Urothelium cell line (cell line): ENCODE data around the gene FRRS1.

Experiments
- DNase-seq: peaks from one replicate; pipeline ENCODE4 v3.0.0; 2011; ENCODE audit warnings: low spot score, mixed read lengths
- FAIRE-seq: peaks from 2 replicates; lab custom pipeline; 2011; peaks lifted over from hg19 to GRCh38; lab: Jason Lieb, UNC

FRRS1 gene

DNA sequence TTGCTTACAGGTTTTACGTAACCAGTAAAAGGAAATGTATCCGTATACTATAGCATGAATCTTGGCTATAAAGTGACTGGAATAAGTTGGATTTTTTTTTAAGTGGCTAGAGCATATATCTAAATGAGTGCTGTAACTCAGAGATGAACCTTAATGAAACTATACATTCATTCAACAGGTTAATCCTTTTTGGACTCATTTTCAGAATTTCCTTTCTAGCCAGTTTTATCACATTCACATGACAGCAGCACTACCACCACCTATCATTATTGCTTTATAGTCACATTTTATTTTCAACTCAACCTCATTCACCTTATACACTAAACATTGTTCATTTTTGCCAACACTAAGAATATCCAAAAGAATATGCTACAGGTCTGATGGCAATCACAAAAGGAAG is 30.6 kb downstream of the FRRS1 start:
- no peak for DNase-seq
- FAIRE-seq, result no peak

- DNase-seq (no peak), FAIRE-seq (no peak)
These were observed 35.1 kb downstream of the FRRS1 start for GRCh38 chr1:99731384-99731783.

GRCh38 chr1:99728494-99729235 is 37.8 kb downstream of the FRRS1 start:
- DNase-seq (peak; percentile 40), FAIRE-seq (no peak)

- FAIRE-seq, result no peak
- no peak for DNase-seq
These were observed 38.8 kb downstream of the FRRS1 start for GRCh38 chr1:99727575-99728185.

- FAIRE-seq (no peak), DNase-seq (no peak)
These were observed 39.6 kb downstream of the FRRS1 start for GRCh38 chr1:99726818-99727217.

GRCh38 chr1:99726407-99726806 is 40.0 kb downstream of the FRRS1 start:
- DNase-seq (no peak), FAIRE-seq (no peak)

DNA sequence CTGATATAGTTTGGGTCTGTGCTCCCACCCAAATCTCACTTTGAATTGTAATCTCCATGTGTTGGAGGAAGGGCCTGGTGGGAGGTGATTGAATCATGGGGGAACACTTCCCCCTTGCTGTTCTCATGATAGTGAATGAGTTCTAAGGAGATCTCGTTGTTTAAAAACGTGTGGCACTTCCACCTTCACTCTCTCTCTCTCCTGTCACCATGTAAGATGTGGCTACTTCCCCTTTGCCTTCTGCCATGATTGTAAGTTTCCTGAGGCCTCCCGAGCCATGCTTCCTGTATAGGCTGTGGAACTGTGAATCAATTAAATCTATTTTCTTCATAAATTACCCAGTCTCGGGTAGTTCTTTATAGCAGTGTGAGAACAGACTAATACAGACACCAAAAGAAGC is 40.4 kb downstream of the FRRS1 start:
- DNase-seq (no peak), FAIRE-seq (no peak)

- no peak for FAIRE-seq
- DNase-seq, result no peak
These were observed 43.2 kb downstream of the FRRS1 start for GRCh38 chr1:99723251-99723650.

DNA sequence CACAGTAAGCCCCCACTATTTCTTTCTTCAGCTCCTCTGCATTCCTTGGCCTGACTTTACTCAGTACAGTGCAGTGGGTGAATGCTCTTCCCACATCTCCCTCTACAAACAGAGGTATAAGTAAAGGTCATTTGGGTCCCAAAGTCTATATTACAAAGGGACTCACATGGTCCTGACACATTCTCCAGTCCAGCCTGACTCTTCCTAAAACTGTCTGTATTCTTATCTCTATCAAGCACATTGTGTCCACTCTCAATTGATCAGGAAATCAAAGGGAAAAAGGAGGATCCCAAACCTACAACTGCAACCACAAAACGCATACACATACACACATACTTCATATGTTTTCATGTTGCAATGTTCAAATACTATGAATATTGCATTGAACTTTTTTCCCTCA is 49.4 kb downstream of the FRRS1 start:
- FAIRE-seq, result no peak
- DNase-seq, result no peak

- FAIRE-seq (no peak), DNase-seq (no peak)
These were observed 53.4 kb downstream of the FRRS1 start for GRCh38 chr1:99713006-99713405.

GRCh38 chr1:99710994-99711393 is 55.4 kb downstream of the FRRS1 start:
- DNase-seq (no peak), FAIRE-seq (no peak)

DNA sequence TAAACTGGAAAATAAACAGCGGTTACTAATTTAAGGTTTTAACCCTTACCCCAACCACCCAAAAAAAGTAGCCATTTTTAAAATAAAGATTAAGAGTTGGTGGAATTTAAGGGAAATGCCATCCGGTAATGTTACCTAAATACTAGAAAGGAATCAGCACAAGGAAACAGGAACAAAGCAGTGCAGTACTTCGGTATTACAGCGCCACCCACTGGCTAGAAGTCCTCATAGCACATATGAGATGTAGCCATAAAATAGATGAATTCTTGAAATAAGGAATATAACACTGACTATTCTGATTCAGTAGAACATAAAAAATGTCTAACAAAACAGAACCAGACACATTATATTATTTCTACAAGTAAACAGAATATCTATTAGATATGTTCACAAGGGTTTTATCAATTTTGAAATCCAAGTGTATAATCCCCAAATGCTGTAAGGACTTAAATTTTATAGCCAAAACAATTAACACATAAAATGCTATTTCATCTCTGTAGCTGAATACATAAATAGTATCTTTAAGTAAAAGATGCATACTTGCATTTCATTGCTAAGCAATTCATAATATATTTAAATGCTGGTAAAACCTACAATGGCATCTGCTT is 58.8 kb downstream of the FRRS1 start:
- DNase-seq, result peak; percentile 34
- FAIRE-seq, result no peak

DNA sequence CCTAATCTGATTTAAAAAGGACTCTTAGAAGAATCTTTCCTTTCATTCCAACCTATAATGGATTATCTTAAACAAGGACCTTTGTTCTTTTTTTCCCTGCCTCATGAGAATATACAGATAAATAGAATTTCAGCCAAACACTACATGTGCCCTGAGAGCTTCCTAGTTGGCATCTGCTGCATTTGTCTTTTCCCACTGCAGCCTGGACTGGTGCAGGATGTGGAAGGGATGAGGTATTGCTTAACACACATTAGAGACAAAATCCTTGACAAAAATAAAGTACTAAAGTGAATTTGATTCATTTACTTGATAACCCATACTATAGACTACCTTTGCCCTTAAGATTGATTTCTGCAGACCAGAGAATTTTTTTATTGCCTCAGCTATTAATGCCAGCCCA is 61.0 kb downstream of the FRRS1 start:
- FAIRE-seq, result no peak

GRCh38 chr1:99704356-99704816 is 62.0 kb downstream of the FRRS1 start:
- no peak for DNase-seq
- no peak for FAIRE-seq

More for the DNA sequence above, 61.0 kb downstream of the FRRS1 start:
- no peak for DNase-seq

DNA sequence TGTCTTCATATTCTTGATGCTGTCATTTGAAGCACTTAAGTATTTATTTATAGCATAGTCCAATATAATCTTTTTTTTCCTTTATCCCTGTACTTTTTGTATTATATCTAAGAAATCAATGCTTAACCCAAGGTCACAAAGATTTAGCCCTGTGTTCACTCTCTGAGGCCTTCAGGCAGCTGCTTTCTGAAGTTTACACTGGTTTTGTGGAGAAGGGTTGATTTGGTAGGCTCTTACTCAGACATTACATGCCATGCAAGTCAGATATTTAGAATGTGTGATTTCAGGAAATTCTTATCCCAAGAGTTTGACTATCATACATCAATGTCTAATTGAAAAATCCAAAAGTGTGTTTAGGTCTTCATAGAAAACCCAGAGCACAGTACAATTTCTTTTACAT is 64.2 kb downstream of the FRRS1 start:
- DNase-seq (no peak), FAIRE-seq (no peak)

- FAIRE-seq, result no peak
- DNase-seq, result no peak
These were observed 66.4 kb downstream of the FRRS1 start for GRCh38 chr1:99700020-99700419.

DNA sequence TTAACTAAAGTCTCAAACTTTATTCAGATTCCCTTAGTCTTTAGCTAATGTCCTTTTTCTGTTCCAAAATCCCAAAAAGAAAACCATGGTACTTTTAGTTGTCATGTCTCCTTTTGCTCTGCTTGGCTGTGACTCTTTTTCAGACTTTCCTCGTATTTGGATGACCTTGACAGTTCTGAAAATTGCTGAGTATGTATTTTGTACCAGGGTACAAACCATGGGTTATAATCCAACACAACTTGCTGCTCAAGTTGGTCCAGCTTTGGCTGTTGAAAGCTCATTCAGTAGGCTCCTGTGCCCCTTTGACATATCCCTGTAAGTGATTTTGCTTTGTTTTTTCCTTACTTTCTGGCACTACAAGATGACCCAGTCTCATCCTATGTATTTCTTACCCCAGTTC is 68.9 kb downstream of the FRRS1 start:
- FAIRE-seq (no peak), DNase-seq (no peak)

DNA sequence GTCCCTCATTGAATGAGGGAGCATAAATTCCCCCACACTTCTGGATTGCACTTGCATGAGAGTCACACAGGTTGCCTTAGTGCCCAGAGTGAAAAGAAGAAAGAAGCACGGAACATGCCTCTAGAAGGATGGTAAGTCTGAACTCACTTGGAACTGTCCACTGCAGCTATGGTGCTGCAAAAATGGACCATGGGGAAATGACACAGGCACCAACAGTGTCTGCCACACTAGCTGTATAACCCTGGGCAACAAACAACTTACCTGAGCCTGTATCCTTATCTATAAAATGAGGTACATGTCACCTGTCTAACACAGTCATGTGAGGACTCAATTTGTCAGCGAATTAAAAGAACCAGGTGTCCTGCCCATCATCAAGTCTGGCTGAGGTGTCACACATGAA is 69.8 kb downstream of the FRRS1 start:
- FAIRE-seq (no peak), DNase-seq (no peak)

GRCh38 chr1:99691175-99691574 is 75.3 kb downstream of the FRRS1 start:
- DNase-seq, result no peak

DNA sequence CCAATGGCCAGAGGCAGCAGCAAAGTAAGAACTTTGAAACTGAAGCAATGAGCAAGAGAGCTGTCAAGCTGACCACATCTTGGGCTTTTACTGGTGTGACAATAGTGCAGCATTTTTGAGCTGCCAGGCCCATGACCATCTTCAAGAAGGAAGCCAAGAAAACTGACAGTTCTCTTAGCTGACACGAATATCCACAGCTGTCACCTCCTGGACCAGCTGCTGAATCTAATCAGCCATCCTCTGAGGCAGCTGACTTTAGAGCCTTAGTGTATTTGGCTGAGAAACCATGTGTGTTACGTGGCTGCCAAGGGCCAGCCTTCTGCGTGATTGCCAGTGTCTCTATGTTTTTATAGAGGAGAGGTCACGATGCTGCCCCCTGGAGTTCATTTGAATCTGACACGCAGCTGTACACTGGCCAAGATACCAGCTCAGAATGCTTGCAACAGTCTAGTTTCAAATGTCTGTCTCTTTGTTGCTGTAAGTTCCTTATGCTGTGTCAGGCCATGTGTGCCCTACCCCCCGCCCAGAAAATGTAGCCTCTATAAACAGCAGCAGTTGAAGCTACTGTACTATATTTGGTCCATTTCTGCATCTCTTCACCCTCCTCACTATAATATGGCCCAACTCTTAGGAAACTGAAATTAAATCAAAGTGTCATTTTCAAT is 80.8 kb downstream of the FRRS1 start:
- FAIRE-seq (peak; percentile 91), DNase-seq (peak; percentile 48)

More at GRCh38 chr1:99691175-99691574, 75.3 kb downstream of the FRRS1 start:
- FAIRE-seq, result no peak

GRCh38 chr1:99682291-99682751 is 84.1 kb downstream of the FRRS1 start:
- FAIRE-seq, result no peak
- DNase-seq, result no peak
